ENCODE measurements around the gene PRKAG2. TPM values are rescaled to one million over a fixed set of nuclear protein-coding genes. Genes with fewer than 3 reads are reported as not detected.

Gene PRKAG2
- total RNA-seq, 2 experiments from 2014 or later, result 39.3 to 42.3 TPM

DNA sequence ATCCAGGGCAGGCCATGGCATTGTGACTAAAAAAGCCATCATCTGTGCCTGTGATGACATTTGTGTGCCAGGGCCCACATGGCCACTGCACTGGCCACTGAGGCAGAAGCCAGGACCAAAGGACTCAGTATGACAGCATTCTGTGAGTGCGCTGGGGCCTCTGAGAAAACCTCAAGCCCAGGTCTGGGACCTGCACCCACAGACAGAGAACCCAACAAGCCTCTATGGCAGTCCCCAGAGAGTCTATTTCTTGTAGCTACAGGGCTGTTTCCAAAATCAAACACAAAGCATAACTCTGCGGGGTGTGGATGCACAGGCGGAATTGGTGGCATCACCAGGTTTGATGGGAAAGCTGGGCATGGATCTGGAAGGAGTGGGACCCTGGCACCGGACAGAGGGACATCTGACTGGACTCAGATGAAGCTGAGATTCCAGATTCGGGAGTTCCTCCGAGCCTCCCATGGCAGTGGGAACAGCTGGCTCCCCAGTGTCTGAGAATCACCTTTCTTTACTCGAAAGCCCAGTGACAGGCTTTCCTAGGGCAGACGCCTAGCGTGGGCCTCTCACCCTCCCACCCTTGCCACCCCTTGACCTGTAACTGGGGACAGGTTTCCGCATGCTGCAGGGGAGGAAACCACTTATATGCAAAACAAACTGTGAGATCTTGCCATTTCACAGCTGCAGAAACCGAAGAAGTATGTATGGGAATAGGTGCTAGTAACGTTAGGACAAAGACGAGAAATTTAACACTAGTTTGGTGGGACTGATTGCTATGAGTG is 286.7 kb downstream of the PRKAG2 start:
- Mint-ChIP-seq H3K36me3 (ENCODE audit: low read depth) (peaks cover 69% of the 10 kb centered on the region), H3K27ac (no peak overlapping the region), H3K27me3 (no peaks in the 10 kb centered on the region), H3K9me3 (no peaks in the 10 kb centered on the region), H3K4me1 (ENCODE audit: low read depth) (no peaks in the 10 kb centered on the region), H3K4me3 (no peak overlapping the region)
- CTCF ChIA-PET, result no interaction called here
- TF ChIP-seq, protein P1, sequence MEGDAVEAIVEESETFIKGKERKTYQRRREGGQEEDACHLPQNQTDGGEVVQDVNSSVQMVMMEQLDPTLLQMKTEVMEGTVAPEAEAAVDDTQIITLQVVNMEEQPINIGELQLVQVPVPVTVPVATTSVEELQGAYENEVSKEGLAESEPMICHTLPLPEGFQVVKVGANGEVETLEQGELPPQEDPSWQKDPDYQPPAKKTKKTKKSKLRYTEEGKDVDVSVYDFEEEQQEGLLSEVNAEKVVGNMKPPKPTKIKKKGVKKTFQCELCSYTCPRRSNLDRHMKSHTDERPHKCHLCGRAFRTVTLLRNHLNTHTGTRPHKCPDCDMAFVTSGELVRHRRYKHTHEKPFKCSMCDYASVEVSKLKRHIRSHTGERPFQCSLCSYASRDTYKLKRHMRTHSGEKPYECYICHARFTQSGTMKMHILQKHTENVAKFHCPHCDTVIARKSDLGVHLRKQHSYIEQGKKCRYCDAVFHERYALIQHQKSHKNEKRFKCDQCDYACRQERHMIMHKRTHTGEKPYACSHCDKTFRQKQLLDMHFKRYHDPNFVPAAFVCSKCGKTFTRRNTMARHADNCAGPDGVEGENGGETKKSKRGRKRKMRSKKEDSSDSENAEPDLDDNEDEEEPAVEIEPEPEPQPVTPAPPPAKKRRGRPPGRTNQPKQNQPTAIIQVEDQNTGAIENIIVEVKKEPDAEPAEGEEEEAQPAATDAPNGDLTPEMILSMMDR (IDR thresholded peaks at IDR 0.05), result no peak
- Histone ChIP-seq H3K36me3 (ENCODE audit: insufficient read depth, low read length) (peaks cover 23% of the 10 kb centered on the region), H3K9me3 (ENCODE audit: control insufficient read depth in 1 of 2, insufficient read depth in 1 of 2, low read length in 2 of 2) (no peaks in the 10 kb centered on the region), H3K27ac (ENCODE audit: low read depth in 1 of 2, low read length in 2 of 2) (no peak overlapping the region), H3K4me3 (ENCODE audit: low read length) (no peak overlapping the region), H3K4me1 (ENCODE audit: insufficient read depth, low read length) (no peaks in the 10 kb centered on the region), H3K27me3 (ENCODE audit: control insufficient read depth in 1 of 2, insufficient read depth in 2 of 2, low read length in 2 of 2) (no peaks in the 10 kb centered on the region)
- intact Hi-C loops (cut with DNase I, micrococcal nuclease), result no loop called here
- ATAC-seq (ENCODE audit: poor library complexity) (no peak), DNase-seq (no peak)
- POLR2A ChIA-PET, result no interaction called here

DNA sequence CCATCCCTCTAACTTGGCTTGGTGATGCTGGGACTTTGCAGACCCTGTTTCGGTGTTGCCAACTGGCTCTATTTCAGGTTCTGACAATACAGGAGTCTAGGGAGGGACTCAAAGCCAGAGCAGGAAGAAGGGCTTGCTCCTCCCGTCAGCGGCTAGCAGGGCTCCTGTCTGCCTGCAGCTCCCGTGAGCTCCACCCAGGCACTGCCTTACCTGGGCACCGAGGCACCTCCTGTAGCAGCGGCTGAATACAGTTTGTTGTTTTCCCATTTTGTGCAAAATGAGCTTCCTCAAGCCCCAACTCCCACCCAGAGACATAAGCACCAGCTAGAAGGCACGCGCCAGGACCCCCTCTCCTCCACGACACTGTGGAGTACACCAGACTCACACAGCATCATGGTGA is 287.9 kb downstream of the PRKAG2 start:
- peaks cover 11% of the 10 kb centered on the region for H3K36me3 ChIP-seq (ENCODE audit: insufficient read depth, low read length)
- no peaks in the 10 kb centered on the region for H3K27me3 ChIP-seq (ENCODE audit: control insufficient read depth in 1 of 2, insufficient read depth in 2 of 2, low read length in 2 of 2)
- no peak overlapping the region for H3K27ac ChIP-seq (ENCODE audit: low read depth in 1 of 2, low read length in 2 of 2)
- Mint-ChIP-seq H3K4me1 (ENCODE audit: low read depth) (no peaks in the 10 kb centered on the region), H3K27me3 (no peaks in the 10 kb centered on the region), H3K27ac (no peak overlapping the region), H3K4me3 (no peak overlapping the region), H3K9me3 (no peaks in the 10 kb centered on the region), H3K36me3 (ENCODE audit: low read depth) (peaks cover 69% of the 10 kb centered on the region)
- ChIA-PET POLR2A (no interaction called here), CTCF (no interaction called here)
- ATAC-seq (ENCODE audit: poor library complexity) (no peak), DNase-seq (no peak)
- TF ChIP-seq, protein P1 (IDR thresholded peaks at IDR 0.05), result no peak
- H3K4me3 ChIP-seq (ENCODE audit: low read length), result no peak overlapping the region
- intact Hi-C loops (cut with DNase I, micrococcal nuclease), result no loop called here
- H3K9me3 ChIP-seq (ENCODE audit: control insufficient read depth in 1 of 2, insufficient read depth in 1 of 2, low read length in 2 of 2), result no peaks in the 10 kb centered on the region
- no peaks in the 10 kb centered on the region for H3K4me1 ChIP-seq (ENCODE audit: insufficient read depth, low read length)

DNA sequence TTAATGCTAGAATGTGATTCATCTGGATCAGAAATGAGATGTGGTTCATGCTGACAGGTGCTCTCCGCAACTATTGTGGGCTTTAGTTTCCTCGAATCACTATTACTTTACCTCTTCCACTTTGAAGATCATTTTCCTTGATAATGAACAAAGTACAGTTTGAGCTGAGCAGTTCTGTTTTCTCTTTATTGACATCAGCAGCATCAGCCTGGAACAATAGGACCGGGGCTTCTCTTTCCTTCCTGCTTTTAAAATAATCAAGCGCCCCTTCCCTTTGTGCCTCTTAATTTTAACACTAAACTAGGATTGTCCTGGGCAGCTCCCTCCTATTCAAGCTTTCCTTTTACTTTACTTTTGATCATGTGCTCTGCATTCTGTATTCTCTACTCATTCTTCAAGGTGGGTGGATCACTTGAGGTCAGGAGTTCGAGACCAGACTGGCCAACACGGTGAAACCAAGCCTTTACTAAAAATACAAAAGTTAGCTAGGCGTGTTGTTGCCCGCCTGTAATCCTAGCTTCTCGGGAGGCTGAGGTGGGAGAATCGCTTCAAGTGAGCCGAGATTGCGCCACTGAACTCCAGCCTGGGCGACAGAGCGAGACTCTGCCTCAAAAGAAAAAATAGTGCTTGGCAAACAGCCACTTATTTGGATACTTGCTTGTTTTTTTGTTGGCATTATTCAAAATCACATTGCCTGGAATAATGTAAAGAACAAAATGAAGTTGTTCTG is 290.2 kb downstream of the PRKAG2 start:
- Mint-ChIP-seq H3K9me3 (no peaks in the 10 kb centered on the region), H3K4me3 (no peak overlapping the region), H3K36me3 (ENCODE audit: low read depth) (peaks cover 58% of the 10 kb centered on the region), H3K27ac (no peak overlapping the region), H3K27me3 (no peaks in the 10 kb centered on the region), H3K4me1 (ENCODE audit: low read depth) (no peaks in the 10 kb centered on the region)
- H3K27me3 ChIP-seq (ENCODE audit: control insufficient read depth in 1 of 2, insufficient read depth in 2 of 2, low read length in 2 of 2), result no peaks in the 10 kb centered on the region
- H3K9me3 ChIP-seq (ENCODE audit: control insufficient read depth in 1 of 2, insufficient read depth in 1 of 2, low read length in 2 of 2), result no peaks in the 10 kb centered on the region
- H3K4me3 ChIP-seq (ENCODE audit: low read length), result no peak overlapping the region
- H3K36me3 ChIP-seq (ENCODE audit: insufficient read depth, low read length), result peaks cover under 1% of the 10 kb centered on the region
- CTCF ChIA-PET, result no interaction called here
- DNase-seq (no peak), ATAC-seq (ENCODE audit: poor library complexity) (no peak)
- intact Hi-C loops (cut with DNase I, micrococcal nuclease), result no loop called here
- H3K4me1 ChIP-seq (ENCODE audit: insufficient read depth, low read length), result no peaks in the 10 kb centered on the region
- H3K27ac ChIP-seq (ENCODE audit: low read depth in 1 of 2, low read length in 2 of 2), result no peak overlapping the region
- TF ChIP-seq, protein P1 (IDR thresholded peaks at IDR 0.05), result no peak
- POLR2A ChIA-PET, result no interaction called here
